ENCODE results near the gene ASB16. TPM values are rescaled to one million over a fixed set of nuclear protein-coding genes. Genes with fewer than 3 reads are reported as not detected.

ASB16 gene
- total RNA-seq, 1 experiment from 2014 or later: not detected

GRCh38 chr17:44221862-44222111 lies 51.3 kb downstream of the ASB16 start:
- DNase-seq (ENCODE audit: low read depth): no peak

DNA sequence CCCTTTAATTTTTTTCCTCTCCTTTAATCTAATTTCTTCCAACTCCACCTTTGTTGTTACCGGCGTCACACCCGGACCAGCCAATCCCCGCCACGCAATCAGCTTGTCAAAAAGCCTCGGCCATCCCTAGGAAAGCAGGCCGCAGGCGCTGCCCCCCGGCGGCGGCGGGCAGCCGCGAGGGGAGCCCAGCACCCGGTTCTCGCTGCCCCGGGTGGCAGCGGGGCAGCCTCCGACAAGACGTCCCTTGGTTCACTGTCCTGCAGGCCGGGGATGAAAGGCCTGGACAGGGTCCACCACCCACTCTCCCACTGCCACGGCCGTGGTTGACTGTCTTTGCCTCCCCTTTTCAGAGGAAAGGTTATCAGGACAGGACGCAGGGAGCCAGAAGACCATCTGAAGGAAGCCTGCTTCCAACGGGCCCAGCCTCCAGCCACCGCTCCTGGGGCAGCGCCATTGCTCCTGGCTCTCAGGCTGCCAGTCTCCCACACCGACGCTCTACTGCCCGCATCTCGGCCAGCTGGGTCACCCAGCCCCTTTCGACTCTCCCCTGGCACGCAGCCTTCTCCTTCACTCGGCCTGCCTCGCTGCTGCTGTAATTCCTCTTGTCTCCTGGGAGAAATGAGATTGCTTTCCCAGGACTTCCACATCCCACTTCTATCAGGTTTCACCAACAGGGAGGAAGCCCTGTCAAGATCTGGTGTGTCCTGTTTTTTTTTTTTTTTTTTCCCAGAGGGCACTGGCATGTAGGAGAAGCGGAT lies 51.8 kb downstream of the ASB16 start:
- peak; percentile 80 for DNase-seq (ENCODE audit: low read depth)

DNA sequence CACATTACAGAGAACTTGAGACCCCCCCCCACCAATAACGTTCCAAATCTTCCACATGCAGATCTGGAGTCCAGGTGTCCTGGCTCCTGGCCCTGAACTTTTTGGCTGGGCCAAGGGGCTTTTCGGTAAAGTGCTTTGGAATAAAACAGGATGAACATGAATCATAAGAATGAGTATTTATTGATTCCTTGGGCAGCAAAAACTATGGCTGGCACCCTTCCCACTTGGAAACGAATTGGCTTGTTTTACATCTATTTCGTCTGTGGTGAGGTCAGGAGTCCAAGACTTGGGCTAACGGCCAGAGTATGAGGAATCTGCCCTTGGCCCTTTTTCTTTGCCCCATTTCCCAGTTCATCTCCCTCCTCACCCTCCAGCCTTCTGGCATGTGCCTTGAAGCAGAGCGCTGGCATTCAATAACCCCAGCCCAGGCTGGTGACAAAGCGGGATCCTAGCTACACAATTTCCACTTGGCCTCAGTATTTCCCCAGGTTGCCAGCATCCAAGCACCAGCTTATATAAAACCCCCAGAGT lies 53.1 kb downstream of the ASB16 start:
- DNase-seq (ENCODE audit: low read depth): peak; percentile 88

Other genes starting within 250 kb of the ASB16 start
- gene PPY, start 228.2 kb upstream of the ASB16 start, total RNA-seq (2014; rRNA removed; shearing (Covaris generic)): not detected in 2 replicates
- not detected in 2 replicates for gene PYY, start 216.8 kb upstream of the ASB16 start, total RNA-seq (2014; rRNA removed; shearing (Covaris generic))
- 0.99 and 3.7 TPM in 2 replicates for gene NAGS, start 166.1 kb upstream of the ASB16 start, total RNA-seq (2014; rRNA removed; shearing (Covaris generic))
- 40.0 and 41.3 TPM in 2 replicates for gene TMEM101, start 155.7 kb upstream of the ASB16 start, total RNA-seq (2014; rRNA removed; shearing (Covaris generic))
- gene LSM12, start 104.0 kb upstream of the ASB16 start, total RNA-seq (2014; rRNA removed; shearing (Covaris generic)): 112 and 121 TPM in 2 replicates
- 63.5 and 66.4 TPM in 2 replicates for gene G6PC3, start 100.0 kb upstream of the ASB16 start, total RNA-seq (2014; rRNA removed; shearing (Covaris generic))
- gene HDAC5, start 47.1 kb upstream of the ASB16 start, total RNA-seq (2014; rRNA removed; shearing (Covaris generic)): 37.8 and 46.0 TPM in 2 replicates
- 6.5 and 7.5 TPM in 2 replicates for gene HROB, start 28.8 kb upstream of the ASB16 start, total RNA-seq (2014; rRNA removed; shearing (Covaris generic))
- gene TMUB2, start 16.3 kb downstream of the ASB16 start, total RNA-seq (2014; rRNA removed; shearing (Covaris generic)): 36.8 and 37.6 TPM in 2 replicates
- gene ATXN7L3, start 29.2 kb downstream of the ASB16 start, total RNA-seq (2014; rRNA removed; shearing (Covaris generic)): 21.3 and 32.7 TPM in 2 replicates
- gene UBTF, start 49.0 kb downstream of the ASB16 start, total RNA-seq (2014; rRNA removed; shearing (Covaris generic)): 37.8 and 57.5 TPM in 2 replicates
- not detected in 2 replicates for gene SLC4A1, start 97.4 kb downstream of the ASB16 start, total RNA-seq (2014; rRNA removed; shearing (Covaris generic))
- gene RUNDC3A, start 137.9 kb downstream of the ASB16 start, total RNA-seq (2014; rRNA removed; shearing (Covaris generic)): 0.12 TPM in 1 of 2 replicates, not detected in the other
- 111 and 138 TPM in 2 replicates for gene SLC25A39, start 154.1 kb downstream of the ASB16 start, total RNA-seq (2014; rRNA removed; shearing (Covaris generic))
- gene GRN, start 174.6 kb downstream of the ASB16 start, total RNA-seq (2014; rRNA removed; shearing (Covaris generic)): 284 and 317 TPM in 2 replicates
- 1.4 and 5.2 TPM in 2 replicates for gene FAM171A2, start 193.1 kb downstream of the ASB16 start, total RNA-seq (2014; rRNA removed; shearing (Covaris generic))
- 0.07 and 0.25 TPM in 2 replicates for gene ITGA2B, start 218.9 kb downstream of the ASB16 start, total RNA-seq (2014; rRNA removed; shearing (Covaris generic))